HEK293 (cell line): Measurements from ENCODE around the gene ZCCHC14.

ENCODE experiments used
- GFI1B ChIP-seq: fragments of 450-650 bp; formaldehyde crosslinking; IDR thresholded peaks from 2 replicates; pipeline ENCODE4 v1.5.1; 2016; ENCODE audit warnings: missing biosample characterization, missing genetic modification characterization
- HOXA7 ChIP-seq: sonication (generic); formaldehyde crosslinking; IDR thresholded peaks from 2 replicates; pipeline ENCODE4 v1.8.1; 2022; ENCODE audit warnings: missing genetic modification reagents, borderline replicate concordance
- HOXC10 ChIP-seq: sonication (generic); formaldehyde crosslinking; IDR thresholded peaks from 2 replicates; pipeline ENCODE4 v1.8.1; 2023; ENCODE audit warnings: mild to moderate bottlenecking, missing genetic modification reagents
- MZF1 ChIP-seq: fragments of 450-650 bp; formaldehyde crosslinking; IDR thresholded peaks from 2 replicates; pipeline ENCODE4 v1.5.1; 2017; ENCODE audit warnings: missing biosample characterization, missing genetic modification characterization, borderline replicate concordance
- PATZ1 ChIP-seq: fragments of 450-650 bp; formaldehyde crosslinking; IDR thresholded peaks from 2 replicates; pipeline ENCODE4 v1.5.1; 2016; ENCODE audit warnings: missing biosample characterization, missing genetic modification characterization
- RBAK ChIP-seq: fragments of 450-650 bp; formaldehyde crosslinking; IDR thresholded peaks from 2 replicates; pipeline ENCODE4 v1.5.1; 2016; ENCODE audit warnings: missing biosample characterization, missing genetic modification characterization
- REPIN1 ChIP-seq: fragments of 450-650 bp; formaldehyde crosslinking; IDR thresholded peaks from 2 replicates; pipeline ENCODE4 v1.5.1; 2017; ENCODE audit warnings: missing biosample characterization, missing genetic modification characterization, low read depth
- SETDB1 ChIP-seq: IDR thresholded peaks from one replicate; pipeline ENCODE4 v1.6.1; 2017; ENCODE audit warnings: mild to moderate bottlenecking, low read length, moderate library complexity, mixed read lengths; ENCODE audit not compliant: insufficient read length
- ZBTB20 ChIP-seq: fragments of 450-650 bp; formaldehyde crosslinking; IDR thresholded peaks from 2 replicates; pipeline ENCODE4 v1.5.1; 2016; ENCODE audit warnings: missing biosample characterization, missing genetic modification characterization
- ZNF10 ChIP-seq: fragments of 450-650 bp; formaldehyde crosslinking; IDR thresholded peaks from 2 replicates; pipeline ENCODE4 v1.5.1; 2017; ENCODE audit warnings: missing biosample characterization, missing genetic modification characterization
- ZNF148 ChIP-seq: fragments of 450-650 bp; formaldehyde crosslinking; IDR thresholded peaks from 2 replicates; pipeline ENCODE4 v1.5.0; 2017; ENCODE audit warnings: missing biosample characterization, missing genetic modification characterization, borderline replicate concordance
- ZNF155 ChIP-seq: fragments of 450-650 bp; formaldehyde crosslinking; IDR thresholded peaks from 2 replicates; pipeline ENCODE4 v1.5.1; 2016; ENCODE audit warnings: missing biosample characterization, missing genetic modification characterization
- ZNF175 ChIP-seq: fragments of 450-650 bp; formaldehyde crosslinking; IDR thresholded peaks from 2 replicates; pipeline ENCODE4 v1.5.1; 2016; ENCODE audit warnings: missing biosample characterization, missing genetic modification characterization
- ZNF311 ChIP-seq: fragments of 450-650 bp; formaldehyde crosslinking; IDR thresholded peaks from 2 replicates; pipeline ENCODE4 v1.5.1; 2017; ENCODE audit warnings: missing biosample characterization, missing genetic modification characterization, borderline replicate concordance
- ZNF391 ChIP-seq: fragments of 450-650 bp; formaldehyde crosslinking; IDR thresholded peaks from 2 replicates; pipeline ENCODE4 v1.5.1; 2016; ENCODE audit warnings: low read depth, missing biosample characterization, missing genetic modification characterization, borderline replicate concordance
- ZNF404 ChIP-seq: fragments of 450-650 bp; formaldehyde crosslinking; IDR thresholded peaks from 2 replicates; pipeline ENCODE4 v1.5.1; 2017; ENCODE audit warnings: missing biosample characterization, missing genetic modification characterization
- ZNF488 ChIP-seq: fragments of 450-650 bp; formaldehyde crosslinking; IDR thresholded peaks from 2 replicates; pipeline ENCODE4 v1.5.1; 2016; ENCODE audit warnings: missing biosample characterization, missing genetic modification characterization
- ZNF501 ChIP-seq: fragments of 450-650 bp; formaldehyde crosslinking; IDR thresholded peaks from 2 replicates; pipeline ENCODE4 v1.5.1; 2016; ENCODE audit warnings: missing biosample characterization, missing genetic modification characterization
- ZNF518A ChIP-seq: fragments of 450-650 bp; formaldehyde crosslinking; conservative IDR thresholded peaks from 2 replicates; pipeline ENCODE4 v1.5.1; 2016; ENCODE audit warnings: low read depth, missing biosample characterization, missing genetic modification characterization
- ZNF544 ChIP-seq: fragments of 450-650 bp; formaldehyde crosslinking; IDR thresholded peaks from 2 replicates; pipeline ENCODE4 v1.5.0; 2017; ENCODE audit warnings: missing biosample characterization, missing genetic modification characterization
- ZNF548 ChIP-seq: fragments of 450-650 bp; formaldehyde crosslinking; IDR thresholded peaks from 2 replicates; pipeline ENCODE4 v1.5.1; 2016; ENCODE audit warnings: missing biosample characterization, missing genetic modification characterization
- ZNF596 ChIP-seq: fragments of 450-650 bp; IDR thresholded peaks from 2 replicates; pipeline ENCODE4 v1.5.0; 2018; ENCODE audit warnings: missing biosample characterization, mild to moderate bottlenecking, missing genetic modification characterization, moderate library complexity
- ZNF624 ChIP-seq: fragments of 450-650 bp; formaldehyde crosslinking; IDR thresholded peaks from 2 replicates; pipeline ENCODE4 v1.5.1; 2017; ENCODE audit warnings: missing biosample characterization, missing genetic modification characterization
- ZNF692 ChIP-seq: fragments of 450-650 bp; formaldehyde crosslinking; IDR thresholded peaks from 2 replicates; pipeline ENCODE4 v1.5.1; 2016; ENCODE audit warnings: missing biosample characterization, missing genetic modification characterization
- TF ChIP-seq, protein P1 (sequence below): fragments of 450-650 bp; formaldehyde crosslinking; IDR thresholded peaks from 2 replicates; pipeline ENCODE4 v1.5.1; 2016; ENCODE audit warnings: missing biosample characterization, missing genetic modification characterization

Gene ZCCHC14

DNA sequence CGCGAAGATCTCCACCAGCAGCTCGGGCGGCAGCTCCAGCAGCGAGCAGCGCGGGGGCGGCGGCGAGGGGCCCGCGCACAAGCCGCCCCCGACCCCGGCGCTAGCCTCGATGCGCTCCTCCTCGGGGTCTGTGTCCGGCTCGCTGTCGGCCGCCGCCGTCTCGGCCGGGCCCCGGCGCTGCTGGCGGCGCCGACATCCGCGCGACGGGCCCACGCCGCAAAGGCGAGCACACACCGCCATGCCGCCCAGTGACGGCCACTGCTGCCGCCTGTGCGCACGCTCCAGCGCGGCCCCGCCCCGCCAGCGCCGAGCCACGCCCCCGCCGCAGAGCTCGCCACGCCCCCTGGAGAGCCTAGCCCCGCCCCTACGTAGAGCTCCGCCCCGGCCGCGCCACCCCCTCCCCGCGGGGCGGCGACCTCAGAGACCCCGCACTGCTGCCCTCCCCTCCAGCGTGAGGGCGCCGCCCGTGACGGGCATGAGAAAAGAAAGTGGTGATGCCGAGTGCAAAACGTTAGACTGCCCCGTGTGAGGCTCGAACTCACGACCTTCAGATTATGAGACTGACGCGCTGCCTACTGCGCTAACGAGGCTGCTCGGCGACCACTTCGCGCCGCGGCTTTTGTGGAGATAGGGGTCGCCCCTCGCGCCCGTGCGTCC is 109.2 kb downstream of the ZCCHC14 start, which contains the start of gene FBXO31 (continued):
- TF ChIP-seq, protein P1, sequence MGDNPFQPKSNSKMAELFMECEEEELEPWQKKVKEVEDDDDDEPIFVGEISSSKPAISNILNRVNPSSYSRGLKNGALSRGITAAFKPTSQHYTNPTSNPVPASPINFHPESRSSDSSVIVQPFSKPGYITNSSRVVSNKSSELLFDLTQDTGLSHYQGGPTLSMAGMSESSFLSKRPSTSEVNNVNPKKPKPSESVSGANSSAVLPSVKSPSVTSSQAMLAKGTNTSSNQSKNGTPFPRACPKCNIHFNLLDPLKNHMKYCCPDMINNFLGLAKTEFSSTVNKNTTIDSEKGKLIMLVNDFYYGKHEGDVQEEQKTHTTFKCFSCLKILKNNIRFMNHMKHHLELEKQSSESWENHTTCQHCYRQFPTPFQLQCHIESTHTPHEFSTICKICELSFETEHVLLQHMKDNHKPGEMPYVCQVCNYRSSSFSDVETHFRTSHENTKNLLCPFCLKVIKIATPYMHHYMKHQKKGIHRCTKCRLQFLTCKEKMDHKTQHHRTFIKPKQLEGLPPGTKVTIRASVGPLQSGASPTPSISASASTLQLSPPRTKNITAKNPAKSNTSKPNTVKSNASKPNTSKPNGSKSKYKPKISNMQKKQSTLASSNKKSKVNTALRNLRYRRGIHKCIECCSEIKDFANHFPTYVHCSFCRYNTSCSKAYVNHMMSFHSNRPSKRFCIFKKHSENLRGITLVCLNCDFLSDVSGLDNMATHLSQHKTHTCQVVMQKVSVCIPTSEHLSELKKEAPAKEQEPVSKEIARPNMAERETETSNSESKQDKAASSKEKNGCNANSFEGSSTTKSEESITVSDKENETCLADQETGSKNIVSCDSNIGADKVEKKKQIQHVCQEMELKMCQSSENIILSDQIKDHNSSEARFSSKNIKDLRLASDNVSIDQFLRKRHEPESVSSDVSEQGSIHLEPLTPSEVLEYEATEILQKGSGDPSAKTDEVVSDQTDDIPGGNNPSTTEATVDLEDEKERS, result no peak
- TF ChIP-seq ZNF518A (tag by site-specific recombination) (no peak), ZNF148 (tag by site-specific recombination) (peak; percentile 90; the same call in 1 of the 2 replicates), ZNF155 (tag by site-specific recombination) (no peak), ZNF596 (no peak), REPIN1 (tag by site-specific recombination) (peak; percentile 94), ZBTB20 (tag by site-specific recombination) (no peak), RBAK (tag by site-specific recombination) (0 out of 2 replicates have a peak, but pooled peaks have one; percentile 30), GFI1B (0 out of 2 replicates have a peak, but pooled peaks have one; percentile 37), ZNF692 (tag by site-specific recombination) (peak; percentile 90), ZNF311 (no peak), ZNF175 (tag by site-specific recombination) (no peak), MZF1 (tag by site-specific recombination) (no peak), HOXC10 (CRISPR knock-in tag) (no peak), ZNF544 (tag by site-specific recombination) (no peak), ZNF10 (tag by site-specific recombination) (no peak), PATZ1 (tag by site-specific recombination) (peak; percentile 96), ZNF624 (no peak), ZNF404 (tag by site-specific recombination) (no peak), ZNF501 (peak; percentile 77; the same call in 1 of the 2 replicates), HOXA7 (CRISPR knock-in tag) (no peak), ZNF391 (peak; percentile 88; the same call in 1 of the 2 replicates), ZNF488 (no peak), ZNF548 (tag by site-specific recombination) (no peak), SETDB1 (no peak)
